Loucy (cell line): ENCODE results near the gene LCP1.

Experiments used
- CTCF ChIP-seq: fragments of 200-600 bp; sonication (generic); conservative IDR thresholded peaks from 2 replicates; pipeline ENCODE4 v1.5.1; 2014; ENCODE audit warnings: mild to moderate bottlenecking, antibody characterized with exemption, low read length
- EZH2phosphoT487 ChIP-seq: fragments of 200-600 bp; IDR thresholded peaks from 2 replicates; pipeline ENCODE4 v1.6.1; 2018; ENCODE audit warnings: antibody characterized with exemption, mild to moderate bottlenecking, moderate library complexity, borderline replicate concordance

GRCh38 chr13:46198696-46199193 is 16.8 kb upstream of the LCP1 start:
- no peak for TF ChIP-seq CTCF
- no peak for TF ChIP-seq EZH2phosphoT487
